ENCODE measurements around the gene SLC44A3. TPM values are rescaled to one million over a fixed set of nuclear protein-coding genes. Genes with fewer than 3 reads are reported as not detected.
A peak's percentile ranks its signal among the peaks of the same experiment; 100 is the strongest.

Gene SLC44A3
- polyA plus RNA-seq, 1 donor from 2014 or later, result not detected

DNA sequence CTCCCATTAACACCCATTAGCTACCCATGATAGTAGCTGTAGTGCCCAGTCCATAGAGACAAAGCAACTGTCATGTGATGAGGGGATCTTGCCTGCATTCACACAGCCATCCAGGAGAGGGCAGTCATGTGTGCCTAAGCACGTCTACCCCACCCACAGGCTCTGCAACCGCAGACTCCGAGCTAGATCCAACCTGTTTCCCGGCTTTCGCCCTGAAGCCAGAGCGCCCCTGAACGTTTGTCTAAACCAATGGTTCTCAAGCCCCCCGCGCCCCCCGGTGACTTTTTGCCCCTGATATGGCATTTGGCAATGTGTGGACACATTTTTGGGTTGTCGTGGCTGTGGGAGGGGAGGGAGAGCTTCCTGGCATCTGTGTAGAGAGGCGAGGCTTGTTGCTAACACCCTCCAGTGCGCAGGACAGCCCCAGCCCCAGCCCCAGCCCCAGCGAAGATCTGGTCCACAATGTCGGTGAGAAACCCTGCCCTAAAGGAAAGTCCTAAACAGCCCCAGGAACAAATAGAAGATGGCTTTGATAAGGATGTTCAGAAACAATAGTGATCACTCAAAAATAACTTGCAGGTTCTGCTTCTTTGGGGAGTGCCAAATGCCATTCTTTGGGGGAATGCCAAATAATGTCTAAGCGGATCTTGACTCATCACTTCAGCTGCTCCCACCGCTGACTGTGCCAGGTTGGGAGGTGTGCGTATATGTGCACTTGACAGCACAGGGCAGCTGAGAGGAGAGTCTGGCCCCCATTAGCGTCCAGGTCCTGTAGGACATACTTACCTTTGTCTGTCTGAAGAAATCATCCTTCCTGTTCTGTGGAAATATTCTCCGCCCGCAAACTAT lies 34.5 kb downstream of the SLC44A3 start:
- H3F3A ChIP-seq (ENCODE audit: insufficient read depth, low read length, poor library complexity, severe bottlenecking), result no peaks in the 10 kb centered on the region
- no peak overlapping the region for H2AFZ ChIP-seq (ENCODE audit: low read depth, low read length)
- H3K79me2 ChIP-seq (replicated peaks; ENCODE audit: insufficient read depth, low read length), result no peaks in the 10 kb centered on the region
- H3K4me3 ChIP-seq (ENCODE audit: low read length), result no peak overlapping the region
- no peak overlapping the region for H3K9ac ChIP-seq (ENCODE audit: low read length)
- H3K9me2 ChIP-seq (ENCODE audit: insufficient read depth, low read length), result no peaks in the 10 kb centered on the region
- H3K36me3 ChIP-seq (ENCODE audit: insufficient read depth, low read length), result no peaks in the 10 kb centered on the region
- no peaks in the 10 kb centered on the region for H4K20me1 ChIP-seq (ENCODE audit: insufficient read depth)
- H3K9me3 ChIP-seq (ENCODE audit: low read length), result no peaks in the 10 kb centered on the region
- no peak for TF ChIP-seq EZH2 (IDR thresholded peaks at IDR 0.05; ENCODE audit: borderline replicate concordance, insufficient read depth, low read length, poor library complexity, severe bottlenecking)
- peak; percentile 60 for TF ChIP-seq CTCF (IDR thresholded peaks at IDR 0.05; ENCODE audit: poor library complexity, severe bottlenecking)
- peak; percentile 54 for TF ChIP-seq SMC3 (conservative IDR thresholded peaks at IDR 0.05; ENCODE audit: poor library complexity)
- peak; percentile 46 for TF ChIP-seq RAD21 (conservative IDR thresholded peaks at IDR 0.05)
- no peak overlapping the region for H3K4me2 ChIP-seq (ENCODE audit: low read length)
- H3K27ac ChIP-seq (ENCODE audit: low read length), result no peak overlapping the region
- no peaks in the 10 kb centered on the region for H3K27me3 ChIP-seq (ENCODE audit: insufficient read depth, low read depth, low read length)

- no peaks in the 10 kb centered on the region for H3K79me2 ChIP-seq (replicated peaks; ENCODE audit: insufficient read depth, low read length)
- H3K27me3 ChIP-seq (ENCODE audit: insufficient read depth, low read depth, low read length), result no peaks in the 10 kb centered on the region
- H3K4me2 ChIP-seq (ENCODE audit: low read length), result no peak overlapping the region
- no peaks in the 10 kb centered on the region for H3F3A ChIP-seq (ENCODE audit: insufficient read depth, low read length, poor library complexity, severe bottlenecking)
- no peaks in the 10 kb centered on the region for H4K20me1 ChIP-seq (ENCODE audit: insufficient read depth)
- no peaks in the 10 kb centered on the region for H3K9me2 ChIP-seq (ENCODE audit: insufficient read depth, low read length)
- TF ChIP-seq POLR2AphosphoS5 (IDR thresholded peaks at IDR 0.05) (no peak), SMC3 (conservative IDR thresholded peaks at IDR 0.05; ENCODE audit: poor library complexity) (no peak), TAF1 (IDR thresholded peaks at IDR 0.05; ENCODE audit: low read depth) (no peak), EZH2 (IDR thresholded peaks at IDR 0.05; ENCODE audit: borderline replicate concordance, insufficient read depth, low read length, poor library complexity, severe bottlenecking) (no peak)
- TF ChIP-seq, protein P1, sequence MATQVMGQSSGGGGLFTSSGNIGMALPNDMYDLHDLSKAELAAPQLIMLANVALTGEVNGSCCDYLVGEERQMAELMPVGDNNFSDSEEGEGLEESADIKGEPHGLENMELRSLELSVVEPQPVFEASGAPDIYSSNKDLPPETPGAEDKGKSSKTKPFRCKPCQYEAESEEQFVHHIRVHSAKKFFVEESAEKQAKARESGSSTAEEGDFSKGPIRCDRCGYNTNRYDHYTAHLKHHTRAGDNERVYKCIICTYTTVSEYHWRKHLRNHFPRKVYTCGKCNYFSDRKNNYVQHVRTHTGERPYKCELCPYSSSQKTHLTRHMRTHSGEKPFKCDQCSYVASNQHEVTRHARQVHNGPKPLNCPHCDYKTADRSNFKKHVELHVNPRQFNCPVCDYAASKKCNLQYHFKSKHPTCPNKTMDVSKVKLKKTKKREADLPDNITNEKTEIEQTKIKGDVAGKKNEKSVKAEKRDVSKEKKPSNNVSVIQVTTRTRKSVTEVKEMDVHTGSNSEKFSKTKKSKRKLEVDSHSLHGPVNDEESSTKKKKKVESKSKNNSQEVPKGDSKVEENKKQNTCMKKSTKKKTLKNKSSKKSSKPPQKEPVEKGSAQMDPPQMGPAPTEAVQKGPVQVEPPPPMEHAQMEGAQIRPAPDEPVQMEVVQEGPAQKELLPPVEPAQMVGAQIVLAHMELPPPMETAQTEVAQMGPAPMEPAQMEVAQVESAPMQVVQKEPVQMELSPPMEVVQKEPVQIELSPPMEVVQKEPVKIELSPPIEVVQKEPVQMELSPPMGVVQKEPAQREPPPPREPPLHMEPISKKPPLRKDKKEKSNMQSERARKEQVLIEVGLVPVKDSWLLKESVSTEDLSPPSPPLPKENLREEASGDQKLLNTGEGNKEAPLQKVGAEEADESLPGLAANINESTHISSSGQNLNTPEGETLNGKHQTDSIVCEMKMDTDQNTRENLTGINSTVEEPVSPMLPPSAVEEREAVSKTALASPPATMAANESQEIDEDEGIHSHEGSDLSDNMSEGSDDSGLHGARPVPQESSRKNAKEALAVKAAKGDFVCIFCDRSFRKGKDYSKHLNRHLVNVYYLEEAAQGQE (IDR thresholded peaks at IDR 0.05; ENCODE audit: borderline replicate concordance), result no peak
- H3K36me3 ChIP-seq (ENCODE audit: insufficient read depth, low read length), result no peaks in the 10 kb centered on the region
- H2AFZ ChIP-seq (ENCODE audit: low read depth, low read length), result no peak overlapping the region
- H3K4me3 ChIP-seq (ENCODE audit: low read length), result no peak overlapping the region
- H3K9me3 ChIP-seq (ENCODE audit: low read length), result no peaks in the 10 kb centered on the region
- H3K9ac ChIP-seq (ENCODE audit: low read length), result no peak overlapping the region
- no peak overlapping the region for H3K27ac ChIP-seq (ENCODE audit: low read length)
Measured at GRCh38 chr1:94855307-94855700, 35.1 kb downstream of the SLC44A3 start.

DNA sequence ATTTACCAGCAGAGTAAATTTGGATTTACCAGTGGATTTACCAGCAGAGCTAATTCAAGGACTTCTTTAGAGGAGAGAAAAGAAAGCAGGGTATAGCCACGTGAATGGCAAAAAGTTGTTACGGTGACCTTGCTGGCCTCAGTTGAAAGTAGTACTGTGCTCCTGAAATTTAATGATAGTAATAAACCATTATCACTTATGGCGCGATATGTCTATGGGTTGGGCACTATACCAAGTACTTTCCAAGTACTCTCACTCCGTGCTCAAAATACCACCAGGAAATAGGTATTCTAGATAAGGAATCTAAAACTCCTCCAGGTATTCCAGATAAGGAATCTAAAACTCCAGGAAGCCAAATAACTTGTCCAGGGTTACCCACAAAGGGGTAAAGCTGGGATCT lies 35.8 kb downstream of the SLC44A3 start:
- Histone ChIP-seq H3K27me3 (ENCODE audit: insufficient read depth, low read depth, low read length) (no peaks in the 10 kb centered on the region), H3K9me3 (ENCODE audit: low read length) (no peaks in the 10 kb centered on the region), H3K9me2 (ENCODE audit: insufficient read depth, low read length) (no peaks in the 10 kb centered on the region), H3F3A (ENCODE audit: insufficient read depth, low read length, poor library complexity, severe bottlenecking) (no peaks in the 10 kb centered on the region), H3K79me2 (replicated peaks; ENCODE audit: insufficient read depth, low read length) (no peaks in the 10 kb centered on the region), H4K20me1 (ENCODE audit: insufficient read depth) (no peaks in the 10 kb centered on the region), H3K27ac (ENCODE audit: low read length) (no peak overlapping the region), H2AFZ (ENCODE audit: low read depth, low read length) (no peak overlapping the region), H3K4me2 (ENCODE audit: low read length) (no peak overlapping the region), H3K4me3 (ENCODE audit: low read length) (no peak overlapping the region), H3K36me3 (ENCODE audit: insufficient read depth, low read length) (no peaks in the 10 kb centered on the region), H3K9ac (ENCODE audit: low read length) (no peak overlapping the region)
- TF ChIP-seq RAD21 (conservative IDR thresholded peaks at IDR 0.05) (no peak), TAF1 (IDR thresholded peaks at IDR 0.05; ENCODE audit: low read depth) (no peak), EZH2 (IDR thresholded peaks at IDR 0.05; ENCODE audit: borderline replicate concordance, insufficient read depth, low read length, poor library complexity, severe bottlenecking) (no peak), SMC3 (conservative IDR thresholded peaks at IDR 0.05; ENCODE audit: poor library complexity) (no peak), POLR2AphosphoS5 (IDR thresholded peaks at IDR 0.05) (no peak)
